ENCODE measurements around the gene SRC. TPM values are rescaled to one million over a fixed set of nuclear protein-coding genes. Genes with fewer than 3 reads are reported as not detected.
A peak's percentile ranks its signal among the peaks of the same experiment; 100 is the strongest.

SRC gene
- total RNA-seq, 2 donors from 2014 or later, result 102 to 123 TPM

- no peaks in the 10 kb centered on the region for H3K36me3 ChIP-seq
- peak overlapping the region; percentile 69 for H3K27ac ChIP-seq
- H3K9me3 ChIP-seq, result no peaks in the 10 kb centered on the region
- DNase-seq, result peak; percentile 49
- no peaks in the 10 kb centered on the region for H3K27me3 ChIP-seq
- no peak overlapping the region for H3K4me3 ChIP-seq
- no peak for TF ChIP-seq CTCF (IDR thresholded peaks at IDR 0.05)
- peaks cover 5% of the 10 kb centered on the region for H3K4me1 ChIP-seq
- intact Hi-C loops (cut with DNase I), result loop anchor here (5.0 kb wide), 1 partner anchor 98 kb away; no protein-coding TSS in a partner anchor
- H3K9ac ChIP-seq (ENCODE audit: low read depth in 2 of 2, low read length in 2 of 2), result no peak overlapping the region
Observed at GRCh38 chr20:37379967-37380828, 34.3 kb downstream of the SRC start.

- Histone ChIP-seq H3K36me3 (no peaks in the 10 kb centered on the region), H3K4me1 (peaks cover 5% of the 10 kb centered on the region), H3K27me3 (no peaks in the 10 kb centered on the region), H3K9me3 (no peaks in the 10 kb centered on the region), H3K4me3 (no peak overlapping the region), H3K9ac (ENCODE audit: low read depth in 2 of 2, low read length in 2 of 2) (no peak overlapping the region), H3K27ac (peak overlapping the region; percentile 69)
- no peak for TF ChIP-seq CTCF (IDR thresholded peaks at IDR 0.05)
- intact Hi-C loops (cut with DNase I), result loop anchor here (5.0 kb wide), 1 partner anchor 99 kb away; no protein-coding TSS in a partner anchor
- DNase-seq, result no peak
Observed at GRCh38 chr20:37380864-37381579, 35.1 kb downstream of the SRC start.

GRCh38 chr20:37381621-37382471 lies 35.9 kb downstream of the SRC start:
- H3K4me1 ChIP-seq, result peaks cover 5% of the 10 kb centered on the region
- H3K9ac ChIP-seq (ENCODE audit: low read depth in 2 of 2, low read length in 2 of 2), result peak overlapping the region in 1 of 2 donors; percentile 5
- H3K9me3 ChIP-seq, result no peaks in the 10 kb centered on the region
- no peak overlapping the region for H3K27ac ChIP-seq
- DNase-seq, result no peak
- H3K36me3 ChIP-seq, result no peaks in the 10 kb centered on the region
- intact Hi-C loops (cut with DNase I), result loop anchor here (5.0 kb wide), 1 partner anchor 100 kb away; no protein-coding TSS in a partner anchor
- no peak for TF ChIP-seq CTCF (IDR thresholded peaks at IDR 0.05)
- H3K4me3 ChIP-seq, result no peak overlapping the region
- no peaks in the 10 kb centered on the region for H3K27me3 ChIP-seq

- no peak overlapping the region for H3K4me3 ChIP-seq
- H3K27ac ChIP-seq, result no peak overlapping the region
- no peaks in the 10 kb centered on the region for H3K9me3 ChIP-seq
- intact Hi-C loops (cut with DNase I), result loop anchor here (5.0 kb wide), 1 partner anchor 100 kb away; no protein-coding TSS in a partner anchor
- TF ChIP-seq CTCF (IDR thresholded peaks at IDR 0.05), result no peak
- H3K9ac ChIP-seq (ENCODE audit: low read depth in 2 of 2, low read length in 2 of 2), result no peak overlapping the region
- no peaks in the 10 kb centered on the region for H3K36me3 ChIP-seq
- peaks cover 5% of the 10 kb centered on the region for H3K4me1 ChIP-seq
- no peak for DNase-seq
- no peaks in the 10 kb centered on the region for H3K27me3 ChIP-seq
Observed at GRCh38 chr20:37382482-37383120, 36.7 kb downstream of the SRC start.

Data from colonic mucosa (tissue), 4 donors.